Measurements from ENCODE around the gene TCF7.

Gene TCF7

GRCh38 chr5:134100283-134101091 is 14.0 kb upstream of the TCF7 start:
- no peaks in the 10 kb centered on the region for H3K27me3 ChIP-seq
- H3K4me3 ChIP-seq (ENCODE audit: low read depth, low read length): no peak overlapping the region
- no peaks in the 10 kb centered on the region for H3K36me3 ChIP-seq
- DNase-seq: peak; percentile 68
- no peak for TF ChIP-seq CTCF (IDR thresholded peaks at IDR 0.05; ENCODE audit: low read depth, low read length)
- no peaks in the 10 kb centered on the region for H3K9me3 ChIP-seq
- H3K4me1 ChIP-seq: peaks cover 31% of the 10 kb centered on the region

DNA sequence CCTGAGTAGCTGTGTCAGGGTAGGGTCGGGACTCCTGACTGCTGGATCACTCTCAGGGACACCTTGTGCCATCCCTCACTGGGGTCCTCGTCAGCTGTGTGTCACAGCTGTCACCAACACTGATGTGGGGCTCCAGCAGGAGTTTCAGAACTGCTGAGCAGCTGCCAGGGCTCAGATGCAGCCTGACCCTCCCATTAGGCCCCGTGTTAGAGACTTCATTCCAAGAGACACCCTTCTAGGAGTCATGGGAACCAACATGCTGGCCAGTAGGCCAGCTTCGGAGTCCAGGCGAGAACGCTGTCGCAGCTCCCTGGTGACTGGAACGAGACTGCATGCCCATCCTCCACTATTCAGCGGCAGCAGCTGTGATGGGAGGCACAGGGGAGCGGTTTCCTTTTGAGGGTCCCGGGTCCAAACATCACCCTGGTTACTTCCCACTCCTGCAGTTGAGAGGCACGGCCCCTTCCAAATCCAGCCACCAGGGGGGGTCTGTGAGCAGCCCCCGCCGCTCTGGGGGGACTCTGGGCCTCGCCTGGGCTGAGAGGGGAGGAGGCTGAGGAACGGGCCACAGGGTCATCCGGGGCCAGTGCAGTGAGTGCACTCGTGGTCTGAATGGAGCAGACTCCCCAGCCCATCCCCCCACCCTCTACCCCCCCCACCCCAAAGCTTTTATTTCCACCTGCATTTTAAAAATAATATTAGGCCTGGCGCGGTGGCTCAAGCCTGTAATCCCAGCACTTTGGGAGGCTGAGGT is 12.6 kb upstream of the TCF7 start:
- H3K4me3 ChIP-seq (ENCODE audit: low read depth, low read length): no peak overlapping the region
- H3K36me3 ChIP-seq: no peaks in the 10 kb centered on the region
- peaks cover 43% of the 10 kb centered on the region for H3K4me1 ChIP-seq
- H3K9me3 ChIP-seq: no peaks in the 10 kb centered on the region
- TF ChIP-seq CTCF (IDR thresholded peaks at IDR 0.05; ENCODE audit: low read depth, low read length): peak; percentile 84
- H3K27me3 ChIP-seq: no peaks in the 10 kb centered on the region
- DNase-seq: peak; percentile 72

- H3K4me3 ChIP-seq (ENCODE audit: low read depth, low read length): no peak overlapping the region
These were observed 11.1 kb upstream of the TCF7 start for GRCh38 chr5:134103397-134103796.

GRCh38 chr5:134103998-134104654 is 10.4 kb upstream of the TCF7 start:
- Histone ChIP-seq H3K9me3 (no peaks in the 10 kb centered on the region), H3K4me3 (ENCODE audit: low read depth, low read length) (no peak overlapping the region), H3K4me1 (peaks cover 59% of the 10 kb centered on the region), H3K36me3 (no peaks in the 10 kb centered on the region), H3K27me3 (no peaks in the 10 kb centered on the region)
- no peak for TF ChIP-seq CTCF (IDR thresholded peaks at IDR 0.05; ENCODE audit: low read depth, low read length)
- DNase-seq: no peak

More at GRCh38 chr5:134103397-134103796, 11.1 kb upstream of the TCF7 start:
- H3K9me3 ChIP-seq: no peaks in the 10 kb centered on the region
- no peak for DNase-seq
- H3K4me1 ChIP-seq: peaks cover 53% of the 10 kb centered on the region
- no peaks in the 10 kb centered on the region for H3K36me3 ChIP-seq
- no peak for TF ChIP-seq CTCF (IDR thresholded peaks at IDR 0.05; ENCODE audit: low read depth, low read length)
- H3K27me3 ChIP-seq: no peaks in the 10 kb centered on the region

DNA sequence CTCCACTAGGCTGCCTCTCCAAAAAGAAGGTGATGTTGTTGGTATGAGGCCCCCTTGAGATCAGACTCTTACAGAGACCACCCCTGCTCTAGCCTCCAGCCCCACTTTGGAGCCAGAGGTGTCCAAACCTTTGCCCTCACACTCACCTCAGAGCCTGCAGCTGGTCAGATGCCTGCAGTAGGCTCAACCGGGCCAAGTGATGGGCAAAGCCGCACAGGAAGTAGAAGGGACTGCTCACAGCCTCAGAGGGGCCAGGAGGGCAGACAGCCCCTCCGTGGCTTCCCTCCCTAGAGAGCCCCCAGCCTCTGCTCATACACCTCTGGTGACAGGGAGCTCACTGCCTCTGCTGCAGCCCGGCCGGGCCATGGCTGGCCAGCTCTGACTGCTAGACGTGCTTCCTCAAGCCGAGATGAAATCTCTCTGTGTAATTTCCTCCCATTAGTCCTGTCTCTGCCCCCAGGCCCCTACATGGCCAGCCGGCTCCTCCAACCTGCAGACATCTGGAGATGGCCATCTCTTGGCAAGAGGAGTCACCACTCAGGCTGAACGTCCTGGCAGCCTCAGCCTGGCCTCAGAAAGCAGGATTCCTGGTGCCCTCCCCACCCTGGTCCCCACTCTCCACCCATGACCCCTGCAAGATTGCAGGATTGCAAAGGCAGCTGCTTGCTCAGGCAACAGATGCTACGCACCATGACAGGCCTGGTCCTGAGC is 7.3 kb upstream of the TCF7 start:
- Histone ChIP-seq H3K9me3 (no peaks in the 10 kb centered on the region), H3K4me1 (peaks cover 45% of the 10 kb centered on the region), H3K36me3 (no peaks in the 10 kb centered on the region), H3K4me3 (ENCODE audit: low read depth, low read length) (no peak overlapping the region), H3K27me3 (no peaks in the 10 kb centered on the region)
- no peak for TF ChIP-seq CTCF (IDR thresholded peaks at IDR 0.05; ENCODE audit: low read depth, low read length)
- peak; percentile 98 for DNase-seq
